Measurements from ENCODE around the gene ARSJ.

ARSJ gene

GRCh38 chr4:113973345-113973744, 6.1 kb downstream of the ARSJ start:
- TF ChIP-seq CTCF (IDR thresholded peaks at IDR 0.05; ENCODE audit: insufficient read depth, low read length, missing control alignments): no peak
- H3K4me3 ChIP-seq (ENCODE audit: low read depth, low read length): no peak overlapping the region
- DNase-seq (ENCODE audit: low read depth, low spot score): no peak
- ChIA-PET POLR2A (no interaction called here), CTCF (no interaction called here)

DNA sequence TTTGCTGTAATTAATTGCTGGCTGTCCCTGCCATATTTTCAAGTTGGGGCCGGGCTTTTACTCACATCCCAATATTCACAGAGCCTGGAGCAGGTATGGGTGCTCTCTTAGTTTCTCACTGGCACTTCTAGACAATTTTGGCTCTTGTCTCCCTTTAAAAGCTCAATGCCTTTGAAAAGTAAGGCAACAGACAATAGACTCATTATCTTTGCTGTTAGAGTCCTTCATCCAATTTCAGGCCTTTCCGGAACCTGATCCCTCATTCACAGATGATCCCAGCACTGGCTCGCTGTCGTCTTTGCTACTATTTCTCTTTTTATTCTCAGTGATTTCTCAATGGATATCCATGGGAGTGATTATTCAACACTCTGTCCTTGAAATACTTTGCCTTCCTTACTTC, 6.7 kb downstream of the ARSJ start:
- DNase-seq (ENCODE audit: low read depth, low spot score): no peak
- POLR2A ChIA-PET: no interaction called here
- CTCF ChIA-PET: no interaction called here
- H3K4me3 ChIP-seq (ENCODE audit: low read depth, low read length): no peak overlapping the region
- no peak for TF ChIP-seq CTCF (IDR thresholded peaks at IDR 0.05; ENCODE audit: insufficient read depth, low read length, missing control alignments)

DNA sequence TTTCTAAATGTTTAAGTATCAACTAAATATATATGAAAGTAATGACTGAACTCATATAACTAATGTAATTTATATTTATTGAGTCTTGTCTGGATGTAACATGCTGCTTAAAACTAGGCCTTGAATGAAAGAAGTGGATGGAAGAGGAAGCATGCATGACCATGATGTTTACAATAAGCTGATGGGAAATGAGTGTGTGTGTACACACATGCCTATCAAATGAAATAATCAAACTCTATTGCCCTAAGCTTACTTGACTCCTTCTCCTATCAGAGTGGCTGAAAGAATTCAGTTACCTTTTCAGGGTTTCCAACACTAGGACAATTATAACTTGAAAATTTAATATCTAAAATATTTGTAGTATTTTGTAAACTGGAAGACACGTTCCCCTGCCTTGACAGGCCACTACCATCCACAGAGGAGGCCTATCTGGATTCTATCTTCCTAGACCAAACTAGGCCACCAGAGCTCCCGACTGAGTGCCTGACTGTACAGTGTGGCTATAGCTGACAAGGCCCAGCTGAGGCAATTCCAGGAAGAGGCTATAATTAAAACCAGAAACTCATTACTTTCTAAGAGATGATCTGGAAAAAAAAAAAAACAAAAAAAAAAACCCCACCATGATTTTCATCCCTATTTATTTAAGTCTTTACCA, 7.6 kb downstream of the ARSJ start:
- CTCF ChIA-PET: interaction anchor here (0.8 to 2.3 kb wide), 5 partner anchors 8 to 406 kb away, joined by 3 to 6 read pairs (median 4); no protein-coding TSS in a partner anchor
- TF ChIP-seq CTCF (IDR thresholded peaks at IDR 0.05; ENCODE audit: insufficient read depth, low read length, missing control alignments): no peak
- POLR2A ChIA-PET: no interaction called here
- H3K4me3 ChIP-seq (ENCODE audit: low read depth, low read length): no peak overlapping the region
- DNase-seq (ENCODE audit: low read depth, low spot score): no peak

GRCh38 chr4:113969709-113970334, 9.6 kb downstream of the ARSJ start:
- H3K4me3 ChIP-seq (ENCODE audit: low read depth, low read length): no peak overlapping the region
- TF ChIP-seq CTCF (IDR thresholded peaks at IDR 0.05; ENCODE audit: insufficient read depth, low read length, missing control alignments): no peak
- DNase-seq (ENCODE audit: low read depth, low spot score): no peak
- ChIA-PET CTCF (interaction anchor here (2.3 kb wide), 1 partner anchor 13 kb away, joined by 6 read pairs; no protein-coding TSS in a partner anchor), POLR2A (interaction anchor here (1.0 kb wide), 1 partner anchor 46 kb away, joined by 3 read pairs; no protein-coding TSS in a partner anchor)

DNA sequence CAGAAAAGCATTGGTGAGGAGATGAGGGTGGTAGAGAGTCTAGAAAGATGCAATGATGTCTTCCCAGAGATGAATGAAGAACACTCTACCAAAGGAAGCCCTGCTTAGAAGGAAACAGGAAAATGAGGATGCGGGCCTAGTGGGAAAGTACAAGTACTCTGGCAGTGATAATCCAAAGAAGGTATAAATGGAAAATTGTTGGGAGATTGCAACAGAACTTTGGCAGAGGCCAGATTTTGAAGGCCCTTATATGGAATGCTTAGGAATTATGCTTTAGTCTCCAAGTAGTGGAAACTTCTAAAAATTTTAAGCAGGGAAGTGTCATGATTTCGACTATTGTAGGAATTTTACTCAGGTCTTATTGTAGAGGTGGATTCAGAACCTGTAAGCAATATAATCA, 11.0 kb downstream of the ARSJ start:
- ChIA-PET POLR2A (no interaction called here), CTCF (no interaction called here)
- DNase-seq (ENCODE audit: low read depth, low spot score): no peak
- no peak for TF ChIP-seq CTCF (IDR thresholded peaks at IDR 0.05; ENCODE audit: insufficient read depth, low read length, missing control alignments)
- no peak overlapping the region for H3K4me3 ChIP-seq (ENCODE audit: low read depth, low read length)

- ChIA-PET CTCF (interaction anchor here (1.6 kb wide), 1 partner anchor 12 kb away, joined by 5 read pairs; no protein-coding TSS in a partner anchor), POLR2A (no interaction called here)
- H3K4me3 ChIP-seq (ENCODE audit: low read depth, low read length): no peak overlapping the region
- no peak for TF ChIP-seq CTCF (IDR thresholded peaks at IDR 0.05; ENCODE audit: insufficient read depth, low read length, missing control alignments)
- no peak for DNase-seq (ENCODE audit: low read depth, low spot score)
Measured at GRCh38 chr4:113967687-113968086, 11.8 kb downstream of the ARSJ start.

Data from AG04449 (cell line).